Upper lobe of left lung (tissue), 6 donors: Measurements from ENCODE around the gene CRTAC1. TPM values are rescaled to one million over a fixed set of nuclear protein-coding genes. Genes with fewer than 3 reads are reported as not detected.

Experiments used
- ATAC-seq, 2 donors: fragments of 200-7000 bp; cut with Tn5 transposase; one replicate each; pipeline ENCODE4 v1.9.1; 2022; ENCODE audit warnings: mild to moderate bottlenecking in 2 of 2, moderate library complexity in 2 of 2; ENCODE audit not compliant: low FRiP score in 2 of 2
- DNase-seq, 2 donors: peaks; one replicate each; pipeline ENCODE4 v3.0.0-alpha.2; 2019 to 2020
- H3K27ac ChIP-seq, 4 donors: fragments of 200-600 bp; sonication (generic); one replicate each; pipeline ENCODE4 v1.5.1; 2016 to 2019
- H3K27me3 ChIP-seq, 4 donors: fragments of 200-600 bp; sonication (generic); one replicate each; pipeline ENCODE4 v1.5.1; 2017 to 2019
- H3K36me3 ChIP-seq, 4 donors: fragments of 200-600 bp; sonication (generic); one replicate each; pipeline ENCODE4 v1.5.1; 2016 to 2019
- H3K4me1 ChIP-seq, 4 donors: fragments of 200-600 bp; sonication (generic); one replicate each; pipeline ENCODE4 v1.5.1; 2018 to 2019
- H3K4me3 ChIP-seq, 4 donors: fragments of 200-600 bp; sonication (generic); one replicate each; pipeline ENCODE4 v1.5.1; 2017 to 2019; ENCODE audit warnings: mild to moderate bottlenecking in 2 of 4, moderate library complexity in 1 of 4
- H3K9me3 ChIP-seq, 4 donors: fragments of 200-600 bp; sonication (generic); one replicate each; pipeline ENCODE4 v1.5.1; 2018 to 2019
- EP300 ChIP-seq, 4 donors: sonication (generic); formaldehyde crosslinking; IDR thresholded peaks; one replicate each; pipeline ENCODE4 v1.5.1; 2017; ENCODE audit warnings: antibody characterized with exemption in 4 of 4, control low read depth in 2 of 4
- POLR2A ChIP-seq, 4 donors: fragments of 450-650 bp; IDR thresholded peaks; one replicate each; pipeline ENCODE4 v1.5.1; 2016 to 2017; ENCODE audit warnings: antibody characterized with exemption in 4 of 4, mild to moderate bottlenecking in 2 of 4
- POLR2AphosphoS5 ChIP-seq, 2 donors: sonication (generic); formaldehyde crosslinking; IDR thresholded peaks; one replicate each; pipeline ENCODE4 v1.5.1; 2017; ENCODE audit warnings: antibody characterized with exemption in 2 of 2
- WGBS, 2 donors: methylation state at CpG; one replicate each; pipeline ENCODE4 v1.1.5; 2017 to 2018; 5-methylcytosine and 5-hydroxymethylcytosine counted together
- total RNA-seq, 6 donors: library from RNA; depleted of rRNA in 4 of 6; stranded (reverse); fragments of >200 nt in 4 of 6; gene quantifications; one replicate each; pipeline versions ENCODE4 v1.1.0 to v1.2.1, GENCODE V29; 2016 to 2021
- TF ChIP-seq, protein P1 (sequence below), 6 experiments: fragments of 450-650 bp in 4 of 6; fragments of 200-600 bp in 2 of 6; sonication (generic) in 2 of 6; IDR thresholded peaks; one replicate each; pipeline ENCODE4 v1.5.1; 2016 to 2019; ENCODE audit warnings: antibody characterized with exemption in 6 of 6
- donor health status: DM: no; HTN: no; CAD: no; lungs with moderate emphysema.
- donor health status: DM: no; HTN: yes; CAD: no; lungs with severe emphysema.

Gene CRTAC1
- total RNA-seq, 6 donors from 2014 or later, result 40.6 to 123 (median 77.3) TPM

DNA sequence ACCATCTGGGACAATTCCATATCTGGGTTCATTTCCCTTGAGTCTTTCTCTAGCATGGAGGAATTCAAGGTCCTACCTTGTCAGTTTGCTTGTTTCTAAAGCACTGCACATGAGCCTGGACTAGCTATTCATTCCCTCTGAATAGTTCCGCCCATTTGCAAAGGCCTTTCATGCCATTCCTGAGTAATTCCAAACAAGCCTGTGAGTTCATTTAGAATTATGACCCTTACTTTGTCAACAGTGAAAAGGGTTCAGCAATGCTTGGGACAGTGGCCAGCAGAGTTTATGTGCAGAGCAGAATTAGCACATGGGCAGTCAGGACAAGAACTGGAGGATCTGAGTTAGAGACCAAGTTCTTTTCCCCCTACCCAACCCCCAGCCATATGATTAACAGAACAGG is 27.9 kb upstream of the CRTAC1 start:
- Histone ChIP-seq H3K4me1 (no peaks in the 10 kb centered on the region), H3K36me3 (no peaks in the 10 kb centered on the region), H3K27me3 (no peaks in the 10 kb centered on the region), H3K27ac (no peak overlapping the region), H3K4me3 (no peak overlapping the region), H3K9me3 (no peaks in the 10 kb centered on the region)
- DNase-seq (no peak), ATAC-seq (no peak)
- TF ChIP-seq POLR2A (IDR thresholded peaks at IDR 0.05) (no peak), POLR2AphosphoS5 (IDR thresholded peaks at IDR 0.05) (no peak), EP300 (IDR thresholded peaks at IDR 0.05) (no peak)
- TF ChIP-seq, protein P1, sequence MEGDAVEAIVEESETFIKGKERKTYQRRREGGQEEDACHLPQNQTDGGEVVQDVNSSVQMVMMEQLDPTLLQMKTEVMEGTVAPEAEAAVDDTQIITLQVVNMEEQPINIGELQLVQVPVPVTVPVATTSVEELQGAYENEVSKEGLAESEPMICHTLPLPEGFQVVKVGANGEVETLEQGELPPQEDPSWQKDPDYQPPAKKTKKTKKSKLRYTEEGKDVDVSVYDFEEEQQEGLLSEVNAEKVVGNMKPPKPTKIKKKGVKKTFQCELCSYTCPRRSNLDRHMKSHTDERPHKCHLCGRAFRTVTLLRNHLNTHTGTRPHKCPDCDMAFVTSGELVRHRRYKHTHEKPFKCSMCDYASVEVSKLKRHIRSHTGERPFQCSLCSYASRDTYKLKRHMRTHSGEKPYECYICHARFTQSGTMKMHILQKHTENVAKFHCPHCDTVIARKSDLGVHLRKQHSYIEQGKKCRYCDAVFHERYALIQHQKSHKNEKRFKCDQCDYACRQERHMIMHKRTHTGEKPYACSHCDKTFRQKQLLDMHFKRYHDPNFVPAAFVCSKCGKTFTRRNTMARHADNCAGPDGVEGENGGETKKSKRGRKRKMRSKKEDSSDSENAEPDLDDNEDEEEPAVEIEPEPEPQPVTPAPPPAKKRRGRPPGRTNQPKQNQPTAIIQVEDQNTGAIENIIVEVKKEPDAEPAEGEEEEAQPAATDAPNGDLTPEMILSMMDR (IDR thresholded peaks at IDR 0.05), result no peak
- 93 to 100% methylated on average over 1 of the region's 1 CpG for WGBS, 2 donors

DNA sequence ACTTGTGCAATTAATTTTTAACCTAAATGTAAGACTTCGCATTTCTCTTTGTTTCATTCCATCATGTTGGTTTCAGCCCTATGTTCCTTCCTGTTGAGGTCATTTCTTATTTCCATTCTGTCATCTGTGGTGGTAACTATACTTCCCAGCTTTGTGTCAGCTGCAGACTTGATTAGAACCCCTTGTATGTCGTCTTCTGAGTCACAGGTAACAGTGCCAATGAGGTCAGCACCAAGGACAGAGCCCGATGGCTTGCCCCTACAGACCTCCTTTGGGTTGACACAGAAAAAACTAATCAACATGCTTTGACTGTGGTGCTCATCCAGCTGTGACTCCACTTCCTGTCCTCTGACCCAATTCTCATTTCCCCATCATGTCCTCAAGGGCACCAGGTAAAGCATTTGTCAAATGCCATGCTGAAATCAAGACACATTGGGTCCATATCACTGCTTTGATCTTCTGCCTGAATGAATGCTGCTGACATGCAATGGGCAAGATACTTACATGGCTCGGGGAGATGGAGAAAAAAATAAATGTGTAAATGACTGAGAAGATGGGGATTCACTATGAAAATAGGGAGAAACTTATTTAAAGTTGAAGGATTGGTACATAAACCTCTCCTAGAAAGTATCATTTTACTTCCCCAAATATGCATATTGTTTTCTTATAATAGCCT is 25.6 kb upstream of the CRTAC1 start:
- H3K27ac ChIP-seq, result no peak overlapping the region
- 29 to 30% methylated on average over 4 of the region's 4 CpGs for WGBS, 2 donors
- H3K9me3 ChIP-seq, result no peaks in the 10 kb centered on the region
- DNase-seq (no peak), ATAC-seq (no peak)
- no peaks in the 10 kb centered on the region for H3K36me3 ChIP-seq
- no peaks in the 10 kb centered on the region for H3K27me3 ChIP-seq
- H3K4me3 ChIP-seq, result no peak overlapping the region
- H3K4me1 ChIP-seq, result no peaks in the 10 kb centered on the region
- TF ChIP-seq EP300 (IDR thresholded peaks at IDR 0.05) (no peak), POLR2A (IDR thresholded peaks at IDR 0.05) (no peak), POLR2AphosphoS5 (IDR thresholded peaks at IDR 0.05) (no peak)
- TF ChIP-seq, protein P1 (IDR thresholded peaks at IDR 0.05), result no peak

DNA sequence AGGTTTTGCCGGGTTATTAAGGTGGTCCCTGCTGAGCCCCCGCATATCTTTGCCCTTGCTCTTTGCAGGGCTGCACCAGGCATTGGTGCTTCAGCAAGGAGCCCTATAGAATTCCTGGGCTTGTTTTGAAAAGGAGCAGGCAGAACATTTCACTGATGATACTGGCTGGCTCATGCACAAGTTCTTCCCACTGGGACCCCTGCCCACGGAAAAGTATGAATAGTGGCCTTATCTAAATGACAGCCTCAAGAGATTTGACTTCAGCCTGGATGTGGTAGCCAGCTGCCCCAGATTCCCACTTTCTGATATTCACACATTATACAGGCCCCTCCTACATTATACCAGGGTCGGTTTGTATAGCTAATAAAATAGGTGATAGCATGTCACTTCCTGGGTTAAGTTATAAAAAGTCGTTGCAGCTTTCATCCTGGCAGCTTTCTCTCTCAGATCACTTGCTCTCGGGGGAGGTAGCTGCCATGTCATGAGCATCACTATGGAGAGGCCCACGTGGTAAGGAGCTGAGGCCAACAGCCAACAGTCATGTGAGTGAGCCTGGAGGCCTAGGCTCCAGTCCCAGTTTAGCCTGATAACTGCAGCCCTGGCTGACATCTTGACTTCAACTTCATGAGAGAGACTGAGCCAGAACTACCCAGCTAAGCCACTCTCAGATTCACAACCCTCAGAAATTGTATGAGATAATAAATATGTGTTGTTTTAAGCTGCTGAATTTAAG is 16.8 kb upstream of the CRTAC1 start:
- DNase-seq, result no peak
- Histone ChIP-seq H3K27ac (no peak overlapping the region), H3K4me3 (no peak overlapping the region), H3K27me3 (no peaks in the 10 kb centered on the region), H3K4me1 (no peaks in the 10 kb centered on the region), H3K9me3 (no peaks in the 10 kb centered on the region), H3K36me3 (no peaks in the 10 kb centered on the region)
- WGBS, 2 donors, result 52 to 66% methylated on average over 7 of the region's 7 CpGs
- ATAC-seq, result no peak
- TF ChIP-seq POLR2A (IDR thresholded peaks at IDR 0.05) (no peak), POLR2AphosphoS5 (IDR thresholded peaks at IDR 0.05) (no peak), EP300 (IDR thresholded peaks at IDR 0.05) (no peak)
- TF ChIP-seq, protein P1 (IDR thresholded peaks at IDR 0.05), result no peak

DNA sequence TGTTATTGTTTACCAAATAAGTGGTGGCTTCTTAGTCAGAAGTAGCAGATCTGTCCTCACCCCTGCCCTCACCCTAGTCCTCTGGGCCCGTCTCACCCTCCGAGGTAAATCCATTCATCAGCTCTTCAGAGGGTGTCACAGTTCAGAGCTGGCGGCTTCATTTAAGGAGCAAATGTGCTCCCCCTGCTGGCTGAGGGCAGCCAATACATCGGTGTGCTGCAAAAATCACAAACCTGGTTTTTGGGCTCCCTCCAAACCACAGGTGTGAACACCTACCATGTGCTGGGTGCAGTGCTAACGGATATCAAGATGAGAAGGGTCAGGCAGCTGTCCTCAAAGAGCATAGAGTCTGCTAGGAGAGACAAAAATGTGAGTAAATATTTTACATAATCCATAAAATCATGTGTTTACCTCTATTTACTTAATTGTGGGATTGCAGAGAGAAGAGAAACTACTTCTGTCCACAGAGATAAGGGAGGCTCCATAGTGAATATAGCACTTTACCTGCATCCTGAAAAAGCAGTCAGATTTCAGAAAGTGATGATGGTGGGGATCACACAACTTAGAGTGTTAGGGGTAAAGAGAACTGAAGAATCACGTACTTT is 15.5 kb upstream of the CRTAC1 start:
- Histone ChIP-seq H3K4me1 (no peaks in the 10 kb centered on the region), H3K27me3 (no peaks in the 10 kb centered on the region), H3K9me3 (no peaks in the 10 kb centered on the region), H3K36me3 (no peaks in the 10 kb centered on the region), H3K27ac (no peak overlapping the region), H3K4me3 (no peak overlapping the region)
- TF ChIP-seq POLR2AphosphoS5 (IDR thresholded peaks at IDR 0.05), result no peak
- TF ChIP-seq, protein P1 (IDR thresholded peaks at IDR 0.05), result peak; percentile 63 to 78 (median 67)
- peak; percentile 55 to 69 for ATAC-seq
- DNase-seq, result peak in 1 of 2 donors; percentile 61
- 16 to 17% methylated on average over 6 of the region's 6 CpGs for WGBS, 2 donors
